ENCODE results near the gene DQX1. TPM values are rescaled to one million over a fixed set of nuclear protein-coding genes. Genes with fewer than 3 reads are reported as not detected.

The DQX1 gene
- 0.40 TPM for polyA plus RNA-seq (2013, experiment 1 of 2)
- polyA plus RNA-seq (2013, experiment 2 of 2): 0.38 TPM

GRCh38 chr2:74525717-74526648 is at the start of gene DQX1:
Gene DQX1, minus strand, starts transcription at chr2:74526231. Its CDS starts 502 bp downstream, at chr2:74525729.
- Histone ChIP-seq H3K4me1 (ENCODE audit: insufficient read depth, low read length) (peaks cover 4% of the 10 kb centered on the region; the same call in 1 of the 2 replicates), H3K4me3 (ENCODE audit: low read length) (no peak within 1 kb of the TSS), H3K9ac (ENCODE audit: low read depth, low read length) (no peak within 1 kb of the TSS), H3K9me3 (ENCODE audit: insufficient read depth, low read depth, low read length) (no peaks in the 10 kb centered on the region), H3K36me3 (ENCODE audit: insufficient read depth, low read length) (peaks cover 21% of the 10 kb centered on the region), H3K27ac (ENCODE audit: low read depth, low read length) (no peak within 1 kb of the TSS), H3K27me3 (ENCODE audit: insufficient read depth, low read length) (peaks cover 17% of the 10 kb centered on the region; the same call in 1 of the 2 replicates)
- 93% methylated on average over 11 of the region's 11 CpGs for WGBS

- WGBS: 93% methylated on average over 4 of the region's 4 CpGs
- no peak overlapping the region; the same call in 1 of the 2 replicates for H3K9ac ChIP-seq (ENCODE audit: low read depth, low read length)
- H3K4me1 ChIP-seq (ENCODE audit: insufficient read depth, low read length): no peaks in the 10 kb centered on the region
Observed at GRCh38 chr2:74575320-74575719, 49.3 kb upstream of the DQX1 start.

GRCh38 chr2:74573747-74574562 is 47.9 kb upstream of the DQX1 start:
- Histone ChIP-seq H3K27ac (ENCODE audit: low read depth, low read length) (no peak overlapping the region), H3K9ac (ENCODE audit: low read depth, low read length) (no peak overlapping the region), H3K9me3 (ENCODE audit: insufficient read depth, low read depth, low read length) (no peaks in the 10 kb centered on the region), H3K4me3 (ENCODE audit: low read length) (no peak overlapping the region), H3K4me1 (ENCODE audit: insufficient read depth, low read length) (no peaks in the 10 kb centered on the region), H3K36me3 (ENCODE audit: insufficient read depth, low read length) (no peaks in the 10 kb centered on the region), H3K27me3 (ENCODE audit: insufficient read depth, low read length) (peaks cover 6% of the 10 kb centered on the region; the same call in 1 of the 2 replicates)
- WGBS: 82% methylated on average over 6 of the region's 7 CpGs

More at GRCh38 chr2:74575320-74575719, 49.3 kb upstream of the DQX1 start:
- H3K4me3 ChIP-seq (ENCODE audit: low read length): no peak overlapping the region
- H3K36me3 ChIP-seq (ENCODE audit: insufficient read depth, low read length): no peaks in the 10 kb centered on the region
- peaks cover 6% of the 10 kb centered on the region; the same call in 1 of the 2 replicates for H3K27me3 ChIP-seq (ENCODE audit: insufficient read depth, low read length)
- H3K27ac ChIP-seq (ENCODE audit: low read depth, low read length): no peak overlapping the region
- no peaks in the 10 kb centered on the region for H3K9me3 ChIP-seq (ENCODE audit: insufficient read depth, low read depth, low read length)

GRCh38 chr2:74572178-74572925 is 46.3 kb upstream of the DQX1 start:
- peaks cover 8% of the 10 kb centered on the region; the same call in 1 of the 2 replicates for H3K27me3 ChIP-seq (ENCODE audit: insufficient read depth, low read length)
- no peaks in the 10 kb centered on the region for H3K36me3 ChIP-seq (ENCODE audit: insufficient read depth, low read length)
- no peaks in the 10 kb centered on the region for H3K9me3 ChIP-seq (ENCODE audit: insufficient read depth, low read depth, low read length)
- 82% methylated on average over 3 of the region's 3 CpGs for WGBS
- H3K9ac ChIP-seq (ENCODE audit: low read depth, low read length): no peak overlapping the region
- H3K4me3 ChIP-seq (ENCODE audit: low read length): no peak overlapping the region
- H3K27ac ChIP-seq (ENCODE audit: low read depth, low read length): no peak overlapping the region
- no peaks in the 10 kb centered on the region for H3K4me1 ChIP-seq (ENCODE audit: insufficient read depth, low read length)

GRCh38 chr2:74571058-74571457 is 45.0 kb upstream of the DQX1 start:
- no peak overlapping the region for H3K9ac ChIP-seq (ENCODE audit: low read depth, low read length)
- H3K27ac ChIP-seq (ENCODE audit: low read depth, low read length): no peak overlapping the region
- H3K27me3 ChIP-seq (ENCODE audit: insufficient read depth, low read length): peaks cover 7% of the 10 kb centered on the region; the same call in 1 of the 2 replicates
- H3K36me3 ChIP-seq (ENCODE audit: insufficient read depth, low read length): no peaks in the 10 kb centered on the region
- WGBS: 89% methylated on average over 1 of the region's 1 CpG
- no peak overlapping the region for H3K4me3 ChIP-seq (ENCODE audit: low read length)
- no peaks in the 10 kb centered on the region for H3K9me3 ChIP-seq (ENCODE audit: insufficient read depth, low read depth, low read length)
- H3K4me1 ChIP-seq (ENCODE audit: insufficient read depth, low read length): no peaks in the 10 kb centered on the region

GRCh38 chr2:74569686-74570085 is 43.7 kb upstream of the DQX1 start:
- H3K27me3 ChIP-seq (ENCODE audit: insufficient read depth, low read length): peaks cover 5% of the 10 kb centered on the region; the same call in 1 of the 2 replicates
- no peak overlapping the region for H3K27ac ChIP-seq (ENCODE audit: low read depth, low read length)
- WGBS: 84% methylated on average over 1 of the region's 1 CpG

GRCh38 chr2:74567881-74568280 is 41.9 kb upstream of the DQX1 start:
- no peaks in the 10 kb centered on the region for H3K36me3 ChIP-seq (ENCODE audit: insufficient read depth, low read length)
- no peaks in the 10 kb centered on the region for H3K4me1 ChIP-seq (ENCODE audit: insufficient read depth, low read length)
- 94% methylated on average over 5 of the region's 5 CpGs for WGBS
- H3K9me3 ChIP-seq (ENCODE audit: insufficient read depth, low read depth, low read length): no peaks in the 10 kb centered on the region
- no peak overlapping the region for H3K27ac ChIP-seq (ENCODE audit: low read depth, low read length)
- H3K9ac ChIP-seq (ENCODE audit: low read depth, low read length): no peak overlapping the region
- H3K27me3 ChIP-seq (ENCODE audit: insufficient read depth, low read length): peaks cover 7% of the 10 kb centered on the region
- no peak overlapping the region for H3K4me3 ChIP-seq (ENCODE audit: low read length)

More at GRCh38 chr2:74569686-74570085, 43.7 kb upstream of the DQX1 start:
- Histone ChIP-seq H3K4me1 (ENCODE audit: insufficient read depth, low read length) (no peaks in the 10 kb centered on the region), H3K9me3 (ENCODE audit: insufficient read depth, low read depth, low read length) (no peaks in the 10 kb centered on the region), H3K9ac (ENCODE audit: low read depth, low read length) (no peak overlapping the region), H3K4me3 (ENCODE audit: low read length) (no peak overlapping the region), H3K36me3 (ENCODE audit: insufficient read depth, low read length) (no peaks in the 10 kb centered on the region)

GRCh38 chr2:74566754-74567085 is 40.7 kb upstream of the DQX1 start:
- H3K9me3 ChIP-seq (ENCODE audit: insufficient read depth, low read depth, low read length): no peaks in the 10 kb centered on the region
- H3K4me1 ChIP-seq (ENCODE audit: insufficient read depth, low read length): no peaks in the 10 kb centered on the region
- peaks cover 9% of the 10 kb centered on the region for H3K27me3 ChIP-seq (ENCODE audit: insufficient read depth, low read length)
- no peaks in the 10 kb centered on the region for H3K36me3 ChIP-seq (ENCODE audit: insufficient read depth, low read length)
- H3K4me3 ChIP-seq (ENCODE audit: low read length): no peak overlapping the region
- no peak overlapping the region for H3K9ac ChIP-seq (ENCODE audit: low read depth, low read length)
- H3K27ac ChIP-seq (ENCODE audit: low read depth, low read length): no peak overlapping the region

- Histone ChIP-seq H3K36me3 (ENCODE audit: insufficient read depth, low read length) (no peaks in the 10 kb centered on the region), H3K27ac (ENCODE audit: low read depth, low read length) (no peak overlapping the region), H3K9me3 (ENCODE audit: insufficient read depth, low read depth, low read length) (no peaks in the 10 kb centered on the region), H3K9ac (ENCODE audit: low read depth, low read length) (no peak overlapping the region), H3K4me3 (ENCODE audit: low read length) (no peak overlapping the region), H3K4me1 (ENCODE audit: insufficient read depth, low read length) (no peaks in the 10 kb centered on the region), H3K27me3 (ENCODE audit: insufficient read depth, low read length) (peaks cover 14% of the 10 kb centered on the region)
- 86% methylated on average over 7 of the region's 7 CpGs for WGBS
Observed at GRCh38 chr2:74566076-74566753, 40.2 kb upstream of the DQX1 start.

- H3K4me1 ChIP-seq (ENCODE audit: insufficient read depth, low read length): peaks cover 8% of the 10 kb centered on the region
- H3K9ac ChIP-seq (ENCODE audit: low read depth, low read length): no peak overlapping the region
- whole genome bisulfite sequencing: 82% methylated on average over 5 of the region's 5 CpGs
- peaks cover 18% of the 10 kb centered on the region for H3K27me3 ChIP-seq (ENCODE audit: insufficient read depth, low read length)
- no peaks in the 10 kb centered on the region for H3K9me3 ChIP-seq (ENCODE audit: insufficient read depth, low read depth, low read length)
- no peak overlapping the region for H3K4me3 ChIP-seq (ENCODE audit: low read length)
- no peaks in the 10 kb centered on the region for H3K36me3 ChIP-seq (ENCODE audit: insufficient read depth, low read length)
- H3K27ac ChIP-seq (ENCODE audit: low read depth, low read length): no peak overlapping the region
Observed at GRCh38 chr2:74564222-74564621, 38.2 kb upstream of the DQX1 start.

All from HUES64 (cell line).